Measurements from ENCODE around the gene ABHD1. TPM values are rescaled to one million over a fixed set of nuclear protein-coding genes. Genes with fewer than 3 reads are reported as not detected.

ABHD1 gene
- total RNA-seq, 4 donors from 2014 or later: 0.92 TPM; not detected in 3

GRCh38 chr2:27092696-27093429 is 30.8 kb upstream of the ABHD1 start:
- Histone ChIP-seq H3K27me3 (no peaks in the 10 kb centered on the region), H3K4me3 (no peak overlapping the region), H3K36me3 (peaks cover 0 to 9% (median 2%) of the 10 kb centered on the region in 4 donors), H3K9me3 (no peaks in the 10 kb centered on the region), H3K27ac (replicated peaks in 1 of 4) (no peak overlapping the region), H3K4me1 (peaks cover 11 to 22% (median 12%) of the 10 kb centered on the region in 4 donors)
- intact Hi-C loops (cut with DNase I): no loop called here
- DNase-seq (ENCODE audit: extremely low spot score): no peak
- 85% methylated on average over 6 of the region's 10 CpGs for WGBS
- TF ChIP-seq POLR2A (IDR thresholded peaks at IDR 0.05; ENCODE audit: low read depth): no peak
- no peak for TF ChIP-seq POLR2AphosphoS5 (IDR thresholded peaks at IDR 0.05)
- TF ChIP-seq, protein P1, sequence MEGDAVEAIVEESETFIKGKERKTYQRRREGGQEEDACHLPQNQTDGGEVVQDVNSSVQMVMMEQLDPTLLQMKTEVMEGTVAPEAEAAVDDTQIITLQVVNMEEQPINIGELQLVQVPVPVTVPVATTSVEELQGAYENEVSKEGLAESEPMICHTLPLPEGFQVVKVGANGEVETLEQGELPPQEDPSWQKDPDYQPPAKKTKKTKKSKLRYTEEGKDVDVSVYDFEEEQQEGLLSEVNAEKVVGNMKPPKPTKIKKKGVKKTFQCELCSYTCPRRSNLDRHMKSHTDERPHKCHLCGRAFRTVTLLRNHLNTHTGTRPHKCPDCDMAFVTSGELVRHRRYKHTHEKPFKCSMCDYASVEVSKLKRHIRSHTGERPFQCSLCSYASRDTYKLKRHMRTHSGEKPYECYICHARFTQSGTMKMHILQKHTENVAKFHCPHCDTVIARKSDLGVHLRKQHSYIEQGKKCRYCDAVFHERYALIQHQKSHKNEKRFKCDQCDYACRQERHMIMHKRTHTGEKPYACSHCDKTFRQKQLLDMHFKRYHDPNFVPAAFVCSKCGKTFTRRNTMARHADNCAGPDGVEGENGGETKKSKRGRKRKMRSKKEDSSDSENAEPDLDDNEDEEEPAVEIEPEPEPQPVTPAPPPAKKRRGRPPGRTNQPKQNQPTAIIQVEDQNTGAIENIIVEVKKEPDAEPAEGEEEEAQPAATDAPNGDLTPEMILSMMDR (IDR thresholded peaks at IDR 0.05): no peak
- no peak for TF ChIP-seq EP300 (IDR thresholded peaks at IDR 0.05)

GRCh38 chr2:27093430-27094352 is 29.9 kb upstream of the ABHD1 start:
- WGBS: 93% methylated on average over 6 of the region's 6 CpGs
- intact Hi-C loops (cut with DNase I): no loop called here

GRCh38 chr2:27094353-27094984 is 29.1 kb upstream of the ABHD1 start:
- WGBS: 89% methylated on average over 24 of the region's 24 CpGs

More at GRCh38 chr2:27093430-27094352, 29.9 kb upstream of the ABHD1 start:
- peaks cover 0 to 9% (median 2%) of the 10 kb centered on the region in 4 donors for H3K36me3 ChIP-seq
- no peak overlapping the region for H3K4me3 ChIP-seq
- H3K27ac ChIP-seq (replicated peaks in 1 of 4): no peak overlapping the region
- peaks cover 11 to 13% (median 12%) of the 10 kb centered on the region in 4 donors for H3K4me1 ChIP-seq
- H3K9me3 ChIP-seq: no peaks in the 10 kb centered on the region
- no peaks in the 10 kb centered on the region for H3K27me3 ChIP-seq
- TF ChIP-seq EP300 (IDR thresholded peaks at IDR 0.05) (no peak), POLR2A (IDR thresholded peaks at IDR 0.05; ENCODE audit: low read depth) (no peak), POLR2AphosphoS5 (IDR thresholded peaks at IDR 0.05) (no peak)
- TF ChIP-seq, protein P1 (IDR thresholded peaks at IDR 0.05): no peak
- DNase-seq (ENCODE audit: extremely low spot score): no peak

GRCh38 chr2:27095427-27095744 is 28.2 kb upstream of the ABHD1 start:
- TF ChIP-seq POLR2A (IDR thresholded peaks at IDR 0.05; ENCODE audit: low read depth) (no peak), POLR2AphosphoS5 (IDR thresholded peaks at IDR 0.05) (no peak), EP300 (IDR thresholded peaks at IDR 0.05) (no peak)
- TF ChIP-seq, protein P1 (IDR thresholded peaks at IDR 0.05): no peak
- no peak overlapping the region for H3K27ac ChIP-seq (replicated peaks in 1 of 4)
- H3K36me3 ChIP-seq: peaks cover 0 to 18% (median 6%) of the 10 kb centered on the region in 4 donors
- H3K4me3 ChIP-seq: no peak overlapping the region
- 100% methylated on average over 1 of the region's 2 CpGs for WGBS
- no peaks in the 10 kb centered on the region for H3K9me3 ChIP-seq
- intact Hi-C loops (cut with DNase I): loop anchor here (5.0 kb wide), 1 partner anchor 97 kb away; no protein-coding TSS in a partner anchor
- H3K27me3 ChIP-seq: no peaks in the 10 kb centered on the region
- H3K4me1 ChIP-seq: peaks cover 11 to 13% (median 12%) of the 10 kb centered on the region in 4 donors
- no peak for DNase-seq (ENCODE audit: extremely low spot score)

More at GRCh38 chr2:27094353-27094984, 29.1 kb upstream of the ABHD1 start:
- peaks cover 0 to 13% (median 3%) of the 10 kb centered on the region in 4 donors for H3K36me3 ChIP-seq
- intact Hi-C loops (cut with DNase I): no loop called here
- H3K9me3 ChIP-seq: no peaks in the 10 kb centered on the region
- H3K4me1 ChIP-seq: peaks cover 11 to 13% (median 12%) of the 10 kb centered on the region in 4 donors
- TF ChIP-seq POLR2A (IDR thresholded peaks at IDR 0.05; ENCODE audit: low read depth) (no peak), POLR2AphosphoS5 (IDR thresholded peaks at IDR 0.05) (no peak), EP300 (IDR thresholded peaks at IDR 0.05) (no peak)
- TF ChIP-seq, protein P1 (IDR thresholded peaks at IDR 0.05): no peak
- no peak for DNase-seq (ENCODE audit: extremely low spot score)
- no peak overlapping the region for H3K27ac ChIP-seq (replicated peaks in 1 of 4)
- no peak overlapping the region for H3K4me3 ChIP-seq
- no peaks in the 10 kb centered on the region for H3K27me3 ChIP-seq
